GM12891 (cell line): Measurements from ENCODE around the gene ARMH3.

Source experiments
- DNase-seq: peaks from one replicate; pipeline ENCODE4 v3.0.0; 2011; ENCODE audit warnings: low spot score; ENCODE audit not compliant: insufficient read length
- FAIRE-seq: peaks from 2 replicates; lab custom pipeline; 2011; peaks lifted over from hg19 to GRCh38; lab: Jason Lieb, UNC
- PAX5 ChIP-seq: IDR thresholded peaks from 2 replicates; pipeline ENCODE4 v1.6.1; 2011; ENCODE audit warnings: low read length, moderate library complexity, mild to moderate bottlenecking; ENCODE audit not compliant: insufficient read depth, severe bottlenecking
- POLR2A ChIP-seq: IDR thresholded peaks from 2 replicates; pipeline ENCODE4 v1.6.1; 2011; ENCODE audit warnings: low read depth, low read length, control low read depth
- POLR2AphosphoS5 ChIP-seq: IDR thresholded peaks from 2 replicates; pipeline ENCODE4 v1.6.1; 2011; ENCODE audit warnings: low read depth, low read length, control low read depth
- POU2F2 ChIP-seq: IDR thresholded peaks from 2 replicates; pipeline ENCODE4 v1.6.1; 2011; ENCODE audit warnings: low read depth, mild to moderate bottlenecking, control low read depth, low read length, moderate library complexity
- SPI1 ChIP-seq: IDR thresholded peaks from 2 replicates; pipeline ENCODE4 v1.6.1; 2011; ENCODE audit warnings: low read depth, low read length, control low read depth
- TAF1 ChIP-seq: IDR thresholded peaks from 2 replicates; pipeline ENCODE4 v1.6.1; 2011; ENCODE audit warnings: low read depth, low read length, control low read depth

ARMH3 gene

DNA sequence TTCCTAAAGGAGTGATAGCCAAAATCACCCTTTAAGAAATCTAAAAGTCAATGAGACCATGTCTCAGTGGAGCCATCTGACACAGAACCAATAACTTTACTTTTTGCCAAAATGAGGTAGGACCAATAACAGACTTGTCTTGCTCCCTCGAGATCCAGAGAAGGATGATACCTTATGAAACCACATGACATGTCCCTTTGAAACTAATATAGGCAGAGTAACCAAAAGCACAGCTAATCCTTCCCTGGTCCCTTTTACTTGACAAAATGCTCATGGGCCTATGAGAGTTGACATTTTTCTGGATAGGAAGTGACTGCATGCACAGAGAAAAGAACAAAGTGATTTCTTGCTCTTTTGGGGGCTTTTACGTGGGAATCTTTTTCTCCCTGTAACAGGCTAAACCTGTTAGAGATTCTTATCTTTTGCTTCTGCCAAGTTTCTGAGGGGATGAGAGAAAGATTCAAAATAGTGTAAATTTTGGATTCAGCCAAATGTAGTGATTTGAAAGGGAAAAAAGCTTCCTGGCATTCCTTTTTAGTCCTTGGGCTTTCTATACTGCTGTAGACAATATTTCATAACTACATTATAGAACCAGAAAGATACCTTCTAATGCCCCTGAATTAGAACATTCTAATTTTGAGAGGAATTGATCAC is 87.6 kb downstream of the ARMH3 start:
- TF ChIP-seq TAF1 (no peak), POLR2A (0 out of 2 replicates have a peak, but pooled peaks have one; percentile 40), POU2F2 (no peak), PAX5 (no peak), SPI1 (no peak)
- DNase-seq (no peak), FAIRE-seq (peak; percentile 89)

DNA sequence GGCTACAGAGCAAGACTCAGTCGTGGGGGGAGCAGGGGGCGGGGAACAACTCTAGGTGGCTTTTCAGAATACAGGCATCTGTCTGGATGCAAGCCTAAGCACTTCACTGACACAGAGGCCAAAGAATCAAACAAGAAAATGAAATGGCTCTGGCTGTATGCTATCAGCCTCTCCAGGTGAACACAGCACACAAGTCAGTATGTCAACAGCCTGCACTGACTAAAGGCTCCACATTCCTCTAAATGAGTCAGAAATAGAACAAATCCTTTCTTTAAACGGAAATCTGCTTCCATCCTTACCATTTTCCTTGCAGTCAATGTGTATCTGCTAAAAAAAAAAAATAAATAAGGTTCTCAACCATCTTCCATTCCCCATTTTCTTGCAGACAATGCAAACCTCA is 88.3 kb downstream of the ARMH3 start:
- DNase-seq (no peak), FAIRE-seq (peak; percentile 33)
- TF ChIP-seq POU2F2 (no peak), TAF1 (no peak), PAX5 (no peak), POLR2A (no peak), SPI1 (no peak), POLR2AphosphoS5 (no peak)

DNA sequence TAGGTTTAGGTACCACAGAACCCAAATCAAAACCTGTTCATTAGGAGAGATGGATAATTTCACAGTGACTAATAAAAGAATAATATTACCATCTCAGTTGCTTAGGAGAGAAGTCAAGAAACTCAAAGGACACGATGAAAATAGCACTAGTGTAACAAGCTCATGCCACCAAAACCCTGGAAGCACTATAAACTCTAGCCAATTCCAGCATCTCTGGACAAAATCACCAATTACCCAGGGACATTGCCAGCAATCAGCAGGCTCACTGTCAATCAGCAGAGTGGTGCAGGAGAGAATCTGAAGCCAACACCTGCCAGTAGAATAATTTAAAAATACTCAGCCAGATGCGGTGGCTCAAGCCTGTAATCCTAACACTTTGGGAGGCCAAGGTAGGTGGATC is 88.9 kb downstream of the ARMH3 start:
- TF ChIP-seq POLR2AphosphoS5: no peak
- TF ChIP-seq SPI1: no peak
- no peak for TF ChIP-seq PAX5
- TF ChIP-seq POU2F2: no peak
- FAIRE-seq (no peak), DNase-seq (no peak)

DNA sequence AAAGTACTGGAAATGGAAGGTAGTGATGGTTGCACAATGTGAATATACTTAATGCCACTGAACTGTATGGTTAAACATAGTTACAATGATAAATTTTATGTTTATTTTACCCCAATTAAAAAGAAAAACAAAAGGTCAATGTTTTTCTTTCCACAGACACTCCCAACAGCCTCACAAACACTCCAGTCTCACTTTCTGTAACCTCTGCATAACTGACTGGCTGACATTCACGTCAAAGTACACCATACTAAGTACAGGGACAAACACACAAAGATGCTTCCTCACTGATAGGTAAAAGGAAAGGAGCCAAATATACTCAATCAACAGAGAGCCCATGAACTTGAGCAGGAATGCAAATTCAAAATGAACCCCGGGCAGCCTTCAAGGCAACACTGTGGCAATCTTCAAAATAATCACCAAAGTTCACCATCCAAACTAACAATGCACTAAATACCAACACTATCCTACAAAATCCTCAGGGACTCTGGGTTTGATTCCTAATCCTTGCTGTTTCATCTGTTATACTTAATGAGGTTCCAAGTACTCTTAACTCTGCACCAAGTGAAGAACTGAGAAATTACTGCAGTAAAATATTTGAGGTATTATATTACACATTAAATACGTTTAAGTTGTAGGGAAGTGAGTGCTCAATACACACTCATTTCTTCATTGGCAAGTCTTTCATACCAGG is 90.8 kb downstream of the ARMH3 start:
- peak; percentile 30; the same call in 1 of the 2 replicates for TF ChIP-seq SPI1
- TF ChIP-seq PAX5: no peak
- no peak for TF ChIP-seq POLR2A
- TF ChIP-seq POLR2AphosphoS5: no peak
- TF ChIP-seq POU2F2: no peak

DNA sequence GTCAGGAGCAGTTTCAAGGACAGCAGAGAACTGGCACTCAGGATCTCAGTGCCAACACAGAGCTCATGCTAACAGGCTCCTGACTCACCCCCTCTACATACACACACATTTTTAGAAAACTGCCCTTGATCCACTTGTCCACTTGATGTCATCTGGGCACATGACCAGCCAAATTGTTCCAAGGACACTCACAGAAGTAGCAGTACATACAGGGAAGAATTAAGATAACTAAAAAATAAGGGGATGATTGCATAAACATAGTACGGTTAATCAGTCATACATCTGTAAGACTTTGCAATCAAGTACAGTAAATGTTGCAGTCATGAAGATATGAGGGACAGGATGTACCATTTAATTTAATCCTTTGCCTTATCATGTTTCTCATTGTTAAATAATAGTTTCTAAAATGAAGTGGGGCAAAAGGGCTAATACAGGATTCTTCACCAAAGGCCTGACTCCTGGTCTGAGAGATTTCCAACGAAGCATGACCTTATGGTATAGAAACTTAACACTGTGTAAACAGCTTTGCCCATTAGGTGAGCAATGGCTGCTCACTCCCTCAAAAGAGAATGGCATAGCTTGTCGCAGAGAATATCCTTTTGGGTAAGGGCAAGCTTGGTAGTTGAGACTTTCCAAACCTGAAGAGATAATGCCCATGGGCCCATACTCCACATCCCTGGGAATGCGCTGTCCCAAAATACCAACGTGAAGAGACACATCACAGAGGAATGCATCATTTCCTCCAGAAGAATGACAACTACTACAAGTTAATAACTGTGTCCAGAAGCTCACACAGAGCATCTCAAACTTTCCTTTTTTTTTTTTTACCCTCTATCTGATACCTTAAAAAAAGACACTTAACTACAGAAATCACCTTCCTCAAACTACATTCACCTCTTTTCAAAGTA is 94.1 kb downstream of the ARMH3 start:
- DNase-seq: no peak
- no peak for TF ChIP-seq PAX5
- peak; percentile 62 for FAIRE-seq

More for the DNA sequence above, 90.8 kb downstream of the ARMH3 start:
- FAIRE-seq (peak; percentile 58), DNase-seq (no peak)

DNA sequence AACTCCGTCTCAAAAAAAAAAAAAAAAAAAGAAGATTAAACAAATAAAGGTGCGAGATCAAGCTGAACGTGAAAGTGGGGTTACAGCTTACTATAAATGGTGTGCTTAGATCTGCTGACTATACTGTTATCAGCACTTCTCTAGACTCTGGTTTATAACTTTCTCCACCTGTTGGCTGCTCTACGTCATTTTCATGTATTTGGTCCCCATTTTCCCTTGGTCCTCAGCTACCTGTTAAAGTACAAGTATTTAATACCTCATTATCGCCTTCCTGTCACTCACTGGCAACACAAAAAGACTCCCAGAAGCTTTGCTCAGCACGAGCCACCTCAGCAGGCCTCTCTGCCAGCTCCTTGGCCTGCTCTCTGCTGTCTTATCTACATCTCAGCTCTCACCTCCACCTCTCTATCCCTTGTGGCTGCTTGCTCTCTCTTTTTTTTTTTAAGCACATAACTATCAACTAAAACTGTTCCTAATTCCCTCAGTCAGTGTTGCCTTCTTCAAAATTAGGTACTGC is 95.0 kb downstream of the ARMH3 start:
- TF ChIP-seq POU2F2 (no peak), POLR2AphosphoS5 (no peak), SPI1 (no peak), POLR2A (no peak), PAX5 (no peak), TAF1 (no peak)
- FAIRE-seq: no peak
- DNase-seq: no peak

DNA sequence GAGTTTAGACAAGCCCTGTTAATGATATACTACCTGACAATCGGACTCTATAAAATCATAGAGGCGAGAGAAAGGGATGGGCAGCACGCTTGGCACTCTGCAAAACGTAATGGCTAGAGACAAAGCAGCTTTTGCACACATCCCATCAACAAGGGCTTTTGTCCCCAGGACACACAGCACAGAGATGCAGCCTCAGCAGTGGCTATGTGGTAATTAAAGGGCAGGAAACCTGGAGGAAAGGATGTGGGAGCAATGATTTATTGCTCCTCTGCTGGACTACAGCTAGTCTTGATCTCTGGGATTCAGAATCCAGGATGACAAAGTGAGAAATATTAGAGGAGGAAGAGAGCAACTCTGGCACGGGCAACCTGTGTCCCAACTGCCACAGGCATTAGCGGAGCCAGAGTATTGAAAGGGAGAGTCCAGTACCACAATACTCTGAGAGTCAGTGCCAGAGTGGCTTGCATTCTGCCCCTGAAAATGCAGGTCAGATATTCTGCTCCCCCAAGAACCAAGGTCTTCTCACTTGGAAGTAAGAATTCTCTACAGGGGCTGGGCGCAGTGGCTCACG is 96.5 kb downstream of the ARMH3 start:
- FAIRE-seq: no peak
- no peak for DNase-seq
- TF ChIP-seq PAX5: no peak
- no peak for TF ChIP-seq SPI1
- no peak for TF ChIP-seq POU2F2
- TF ChIP-seq POLR2AphosphoS5: no peak
- no peak for TF ChIP-seq POLR2A
- TF ChIP-seq TAF1: no peak

DNA sequence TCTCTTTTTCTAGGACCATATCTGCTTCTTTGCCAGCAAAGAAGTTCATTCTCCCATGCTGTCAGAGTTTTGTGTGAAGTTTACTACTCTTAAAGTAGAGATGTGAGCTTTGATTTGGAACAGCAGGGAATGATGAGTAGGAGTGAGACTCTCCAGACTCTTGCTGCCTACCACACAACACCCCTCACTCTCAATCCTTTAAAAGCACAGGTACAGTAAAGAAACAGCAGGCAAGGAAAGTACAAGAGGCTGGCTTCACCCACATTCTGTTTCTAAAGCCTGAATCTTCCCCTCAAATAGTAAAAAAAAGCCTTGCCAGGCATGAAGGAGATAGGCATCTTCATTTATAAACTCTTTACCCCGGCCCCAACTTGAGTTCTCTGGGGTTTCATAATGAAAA is 97.3 kb downstream of the ARMH3 start:
- FAIRE-seq (no peak), DNase-seq (no peak)
- no peak for TF ChIP-seq POLR2A
- no peak for TF ChIP-seq PAX5
- TF ChIP-seq TAF1: no peak
- no peak for TF ChIP-seq SPI1
- TF ChIP-seq POLR2AphosphoS5: no peak
- no peak for TF ChIP-seq POU2F2

DNA sequence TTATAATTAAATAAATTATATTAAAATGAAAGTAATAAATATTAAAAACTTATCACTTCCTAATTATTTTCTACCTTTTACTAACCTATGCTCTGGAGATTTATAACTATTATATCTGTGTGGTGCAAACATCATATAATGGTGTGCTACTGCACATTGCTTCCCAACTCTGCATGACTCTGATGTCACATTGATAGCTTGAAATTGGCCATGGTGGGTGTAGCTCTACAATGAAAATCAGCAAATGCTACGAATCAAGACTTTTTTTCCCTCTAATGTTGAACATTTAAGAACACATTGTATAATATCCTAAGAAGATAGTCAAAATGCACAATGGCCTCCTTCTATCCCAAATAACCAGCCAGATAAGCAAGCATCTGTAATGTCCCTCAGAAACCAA is 99.1 kb downstream of the ARMH3 start:
- TF ChIP-seq POLR2AphosphoS5 (no peak), PAX5 (no peak), SPI1 (no peak), POLR2A (no peak), POU2F2 (no peak), TAF1 (no peak)
- FAIRE-seq: peak; percentile 28

More for the DNA sequence above, 99.1 kb downstream of the ARMH3 start:
- no peak for DNase-seq
